ENCODE data around the gene NCOA7. TPM values are rescaled to one million over a fixed set of nuclear protein-coding genes. Genes with fewer than 3 reads are reported as not detected.
"Not testable (repeated sequence)": the region's sequence is repeated elsewhere in the genome, so short reads cannot be mapped to it uniquely, and the experiment has no call there.

Gene NCOA7
- total and polyA plus RNA-seq, 11 donors = 3.8 to 23.1 (median 8.2) TPM

DNA sequence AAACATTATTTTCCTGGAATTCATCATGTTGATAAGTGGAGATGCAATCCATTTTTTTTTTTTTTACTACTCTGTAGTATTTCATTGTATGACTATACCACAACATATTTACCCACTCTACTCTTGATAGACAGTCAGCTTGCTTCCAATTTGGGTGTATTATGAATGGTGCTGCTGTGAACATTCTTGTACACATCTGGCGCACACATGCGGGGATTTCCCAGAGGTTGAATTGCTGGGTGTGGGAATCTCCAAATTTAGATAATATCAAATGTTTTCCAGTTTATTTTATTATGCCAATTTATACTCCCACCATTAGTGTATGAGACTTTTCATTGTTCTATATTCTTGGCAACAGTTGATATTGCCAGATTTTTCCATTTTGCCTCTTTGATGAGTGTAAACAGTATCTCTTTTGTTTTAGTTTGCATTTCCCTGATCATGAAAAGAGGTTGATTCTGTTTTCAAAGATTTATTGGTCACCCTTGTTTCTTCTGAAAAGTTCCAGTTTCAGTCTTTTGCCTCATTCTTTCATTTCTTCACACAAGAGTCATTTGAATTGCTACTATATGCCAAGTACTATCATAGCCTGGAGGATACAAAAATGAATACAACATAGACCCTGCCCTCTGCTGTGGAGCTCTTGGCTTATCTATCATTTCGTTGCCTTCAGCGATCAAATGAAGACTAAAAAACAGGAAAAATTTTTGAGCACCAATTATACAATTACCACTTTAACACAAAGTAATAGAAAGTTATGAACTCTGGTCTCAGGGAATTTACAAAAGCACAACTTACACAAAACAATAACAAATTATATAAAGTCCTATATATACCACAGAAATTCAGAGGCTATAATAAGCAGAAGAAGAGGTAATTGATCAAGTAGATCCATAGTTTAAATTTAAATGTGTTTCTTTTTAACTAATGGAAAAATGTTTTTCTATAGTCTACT lies 17.1 kb upstream of the NCOA7 start:
- DNase-seq (no peak), ATAC-seq (peak in 2 of 4 donors; percentile 14 to 50)
- WGBS, 4 donors = 64 to 75% (median 67%) methylated on average over 4 of the region's 4 CpGs
- TF ChIP-seq POLR2A (IDR thresholded peaks at IDR 0.05) = no peak
- TF ChIP-seq, protein P1, sequence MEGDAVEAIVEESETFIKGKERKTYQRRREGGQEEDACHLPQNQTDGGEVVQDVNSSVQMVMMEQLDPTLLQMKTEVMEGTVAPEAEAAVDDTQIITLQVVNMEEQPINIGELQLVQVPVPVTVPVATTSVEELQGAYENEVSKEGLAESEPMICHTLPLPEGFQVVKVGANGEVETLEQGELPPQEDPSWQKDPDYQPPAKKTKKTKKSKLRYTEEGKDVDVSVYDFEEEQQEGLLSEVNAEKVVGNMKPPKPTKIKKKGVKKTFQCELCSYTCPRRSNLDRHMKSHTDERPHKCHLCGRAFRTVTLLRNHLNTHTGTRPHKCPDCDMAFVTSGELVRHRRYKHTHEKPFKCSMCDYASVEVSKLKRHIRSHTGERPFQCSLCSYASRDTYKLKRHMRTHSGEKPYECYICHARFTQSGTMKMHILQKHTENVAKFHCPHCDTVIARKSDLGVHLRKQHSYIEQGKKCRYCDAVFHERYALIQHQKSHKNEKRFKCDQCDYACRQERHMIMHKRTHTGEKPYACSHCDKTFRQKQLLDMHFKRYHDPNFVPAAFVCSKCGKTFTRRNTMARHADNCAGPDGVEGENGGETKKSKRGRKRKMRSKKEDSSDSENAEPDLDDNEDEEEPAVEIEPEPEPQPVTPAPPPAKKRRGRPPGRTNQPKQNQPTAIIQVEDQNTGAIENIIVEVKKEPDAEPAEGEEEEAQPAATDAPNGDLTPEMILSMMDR (IDR thresholded peaks at IDR 0.05) = no peak
- Histone ChIP-seq H3K9me3 (no peaks in the 10 kb centered on the region), H3K27ac (no peak overlapping the region), H3K27me3 (no peaks in the 10 kb centered on the region), H3K4me1 (no peaks in the 10 kb centered on the region), H3K4me3 (no peak overlapping the region), H3K36me3 (no peaks in the 10 kb centered on the region)
- intact Hi-C loops (cut with DNase I) = loop anchor here in 1 of 10 donors (10.0 kb wide), 1 partner anchor 619 kb away; the partner anchor contains the start of gene TPD52L1

DNA sequence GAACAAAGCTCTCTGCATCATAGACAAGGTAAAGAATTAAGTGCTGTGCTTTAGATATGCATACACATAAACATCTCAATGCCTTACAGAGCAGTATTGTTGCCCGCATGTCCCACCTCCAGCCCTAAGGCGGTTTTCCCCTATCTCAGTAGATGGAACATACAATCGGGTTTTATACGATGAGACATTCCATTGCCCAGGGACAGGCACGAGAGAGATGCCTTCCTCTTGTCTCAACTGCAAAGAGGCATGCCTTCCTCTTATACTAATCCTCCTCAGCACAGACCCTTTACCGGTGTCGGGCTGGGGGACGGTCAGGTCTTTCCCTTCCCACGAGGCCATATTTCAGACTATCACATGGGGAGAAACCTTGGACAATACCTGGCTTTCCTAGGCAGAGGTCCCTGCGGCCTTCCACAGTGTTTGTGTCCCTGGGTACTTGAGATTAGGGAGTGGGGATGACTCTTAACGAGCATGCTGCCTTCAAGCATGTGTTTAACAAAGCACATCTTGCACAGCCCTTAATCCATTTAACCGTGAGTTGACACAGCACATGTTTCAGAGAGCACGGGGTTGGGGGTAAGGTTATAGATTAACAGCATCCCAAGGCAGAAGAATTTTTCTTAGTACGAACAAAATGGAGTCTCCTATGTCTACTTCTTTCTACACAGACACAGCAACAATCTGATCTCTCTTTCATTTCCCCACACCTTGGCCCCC lies 14.5 kb upstream of the NCOA7 start:
- intact Hi-C loops (cut with DNase I) = loop anchor here in 1 of 10 donors (10.0 kb wide), 1 partner anchor 621 kb away; the partner anchor contains the start of gene TPD52L1
- H3K27ac ChIP-seq, H3K4me3 ChIP-seq, H3K27me3 ChIP-seq, DNase-seq, H3K4me1 ChIP-seq, H3K9me3 ChIP-seq, H3K36me3 ChIP-seq, ATAC-seq: not testable (repeated sequence)
- 75 to 79% (median 77%) methylated on average over 14 of the region's 14 CpGs for WGBS, 4 donors

GRCh38 chr6:125779924-125780539 lies 10.7 kb upstream of the NCOA7 start:
- peak overlapping the region; percentile 28 to 76 (median 64) for H3K4me3 ChIP-seq
- WGBS, 4 donors = 14 to 16% (median 14%) methylated on average over 17 of the region's 17 CpGs
- H3K36me3 ChIP-seq = no peaks in the 10 kb centered on the region
- ATAC-seq (peak; percentile 95 to 98 (median 97)), DNase-seq (peak; percentile 67 to 88 (median 80))
- intact Hi-C loops (cut with DNase I) = loop anchor here in 6 of 10 donors (2.0 to 10.0 kb wide), 3 partner anchors 177 to 625 kb away; partner anchors contain the start of genes HINT3 (in 5 of the 6) and TPD52L1 (in 1 of the 6)
- no peaks in the 10 kb centered on the region for H3K9me3 ChIP-seq
- no peaks in the 10 kb centered on the region for H3K27me3 ChIP-seq
- H3K27ac ChIP-seq = peak overlapping the region; percentile 73 to 98 (median 90)
- TF ChIP-seq POLR2A (IDR thresholded peaks at IDR 0.05) = no peak
- TF ChIP-seq, protein P1 (IDR thresholded peaks at IDR 0.05) = peak in 11 of 12 donors; percentile 19 to 56 (median 39)
- peaks cover 0 to 12% (median 7%) of the 10 kb centered on the region in 12 donors for H3K4me1 ChIP-seq

- Histone ChIP-seq H3K4me3 (peak overlapping the region; percentile 28 to 76 (median 64)), H3K9me3 (no peaks in the 10 kb centered on the region), H3K27me3 (no peaks in the 10 kb centered on the region), H3K36me3 (no peaks in the 10 kb centered on the region), H3K4me1 (peaks cover 0 to 12% (median 7%) of the 10 kb centered on the region in 12 donors), H3K27ac (peak overlapping the region; percentile 73 to 98 (median 90))
- TF ChIP-seq POLR2A (IDR thresholded peaks at IDR 0.05) = peak in 1 of 2 donors; percentile 18
- TF ChIP-seq, protein P1 (IDR thresholded peaks at IDR 0.05) = no peak
- intact Hi-C loops (cut with DNase I) = loop anchor here in 5 of 10 donors (2.0 to 5.0 kb wide), 2 partner anchors 176 to 177 kb away; partner anchors contain the start of gene HINT3 (in 5 of the 5)
- DNase-seq (peak; percentile 42 to 66 (median 59)), ATAC-seq (peak; percentile 87 to 91 (median 88))
- WGBS, 4 donors = 0 to 1% (median 1%) methylated on average over 27 to 28 of the region's 28 CpGs
Observed at GRCh38 chr6:125780540-125781313, 10.0 kb upstream of the NCOA7 start.

All from heart left ventricle (tissue), 16 donors.